GM12878 (cell line): ENCODE measurements around the gene CFAP58. TPM values are rescaled to one million over a fixed set of nuclear protein-coding genes. Genes with fewer than 3 reads are reported as not detected.

Experiments
- ATAC-seq: fragments of 200-7000 bp; cut with Tn5 transposase; 3 replicates; pipeline ENCODE4 v1.9.1; 2020; ENCODE audit warnings: mild to moderate bottlenecking, moderate library complexity
- BruUV-seq: library from RNA; stranded (reverse); fragments of 400-500 nt; replicated peaks from 2 replicates; lab custom pipeline; 2021; lab: Mats Ljungman, UMichigan
- CTCF ChIA-PET: fragments of 300-600 bp; sonication (Branson Sonifier 250); formaldehyde crosslinking; extraction: SDS; loops from one replicate; lab custom pipeline; 2021; ENCODE audit warnings: inconsistent platforms; lab: Yijun Ruan, JAX
- POLR2A ChIA-PET: fragments of 350-600 bp; formaldehyde crosslinking; extraction: SDS; loops from one replicate; lab custom pipeline; 2021; ENCODE audit warnings: inconsistent platforms; lab: Charles Lee
- RAD21 ChIA-PET: fragments of 300-600 bp; sonication (Branson Sonifier 250); formaldehyde crosslinking; loops from one replicate; lab custom pipeline; 2023; ENCODE audit warnings: antibody characterized with exemption; ENCODE audit not compliant: unreplicated experiment; lab: Charles Lee
- SMC1A ChIA-PET: fragments of 300-600 bp; sonication (Branson Sonifier 250); formaldehyde crosslinking; loops from one replicate; lab custom pipeline; 2023; ENCODE audit not compliant: unreplicated experiment, uncharacterized antibody; lab: Charles Lee
- DNase-seq: peaks from one replicate; pipeline ENCODE4 v3.0.0-alpha.2; 2011; ENCODE audit warnings: low read depth, low spot score
- FAIRE-seq: peaks from 3 replicates; lab custom pipeline; 2011; peaks lifted over from hg19 to GRCh38; lab: Jason Lieb, UNC
- H2AFZ ChIP-seq: 2 replicates; pipeline ENCODE4 v1.6.0; 2011; ENCODE audit warnings: low read depth, low read length, control low read depth; ENCODE audit not compliant: control insufficient read depth
- H3K27ac ChIP-seq: 2 replicates; pipeline ENCODE4 v1.5.1; 2011; ENCODE audit warnings: control low read depth; ENCODE audit not compliant: control insufficient read depth, insufficient read depth
- H3K27me3 ChIP-seq, 2 experiments: replicated peaks in 1 of 2; 2 replicates each; pipeline versions ENCODE4 v1.6.0 to v1.6.1; 2011; ENCODE audit warnings: low read length in 1 of 2; ENCODE audit not compliant: control insufficient read depth in 2 of 2, insufficient read depth in 2 of 2
- H3K36me3 ChIP-seq, 2 experiments: 2 replicates each; pipeline ENCODE4 v1.5.1; 2011; ENCODE audit warnings: low read length in 1 of 2; ENCODE audit not compliant: control insufficient read depth in 2 of 2, insufficient read depth in 2 of 2
- H3K4me1 ChIP-seq: 2 replicates; pipeline ENCODE4 v1.6.1; 2011; ENCODE audit warnings: mild to moderate bottlenecking, low read length, moderate library complexity, mixed read lengths; ENCODE audit not compliant: control insufficient read depth, insufficient read depth
- H3K4me2 ChIP-seq: 2 replicates; pipeline ENCODE4 v1.6.0; 2011; ENCODE audit warnings: control low read depth; ENCODE audit not compliant: control insufficient read depth, insufficient read depth
- H3K4me3 ChIP-seq: fragments of 200-600 bp; sonication (generic); 2 replicates; pipeline ENCODE4 v1.5.1; 2016
- H3K79me2 ChIP-seq: 2 replicates; pipeline ENCODE4 v1.6.0; 2011; ENCODE audit warnings: low read length; ENCODE audit not compliant: control insufficient read depth, insufficient read depth
- H3K9ac ChIP-seq: 2 replicates; pipeline ENCODE4 v1.8.0; 2011; ENCODE audit warnings: low read length, control low read depth, mixed read lengths; ENCODE audit not compliant: control insufficient read depth, insufficient read depth
- H3K9me3 ChIP-seq: replicated peaks from 3 replicates; pipeline ENCODE4 v1.5.1; 2011; ENCODE audit warnings: mild to moderate bottlenecking, low read length; ENCODE audit not compliant: control insufficient read depth, insufficient read depth
- H4K20me1 ChIP-seq: 2 replicates; pipeline ENCODE4 v1.6.0; 2011; ENCODE audit not compliant: control insufficient read depth, insufficient read depth
- BCL11A ChIP-seq: IDR thresholded peaks from 2 replicates; pipeline ENCODE4 v1.6.1; 2011; ENCODE audit warnings: low read depth, low read length
- CEBPB ChIP-seq, 2 experiments: fragments of 150-350 bp in 1 of 2; IDR thresholded peaks; 2 replicates each; pipeline ENCODE4 v1.6.1; 2012 to 2014; ENCODE audit warnings: low read depth in 2 of 2, low read length in 2 of 2, borderline replicate concordance in 1 of 2, inconsistent platforms in 1 of 2
- CEBPZ ChIP-seq: fragments of 150-350 bp; IDR thresholded peaks from 2 replicates; pipeline ENCODE4 v1.6.1; 2016; ENCODE audit warnings: low read depth, low read length
- HCFC1 ChIP-seq: fragments of 150-350 bp; IDR thresholded peaks from 2 replicates; pipeline ENCODE4 v1.6.1; 2014; ENCODE audit warnings: low read length
- JUNB ChIP-seq: IDR thresholded peaks from 2 replicates; pipeline ENCODE4 v1.6.1; 2016; ENCODE audit warnings: antibody characterized with exemption, mild to moderate bottlenecking
- MLLT1 ChIP-seq: fragments of 450-650 bp; IDR thresholded peaks from 2 replicates; pipeline ENCODE4 v1.6.1; 2016; ENCODE audit warnings: mild to moderate bottlenecking
- POLR2A ChIP-seq: IDR thresholded peaks from 2 replicates; pipeline ENCODE4 v1.6.1; 2011; ENCODE audit warnings: low read depth, mild to moderate bottlenecking, low read length
- SMAD1 ChIP-seq: fragments of 450-650 bp; IDR thresholded peaks from 2 replicates; pipeline ENCODE4 v1.6.1; 2018; ENCODE audit warnings: mild to moderate bottlenecking, low read depth; ENCODE audit not compliant: partially characterized antibody
- STAT3 ChIP-seq: IDR thresholded peaks from 2 replicates; pipeline ENCODE4 v1.6.1; 2011; ENCODE audit warnings: low read depth, low read length, improper control_type of control experiment
- WGBS: methylation state at CpG from one replicate; pipeline ENCODE4 v1.1.6; 2016; ENCODE audit warnings: low lambda C conversion rate; ENCODE audit not compliant: insufficient replicate concordance, insufficient coverage; ENCODE audit errors: missing lambda C conversion rate; 5-methylcytosine and 5-hydroxymethylcytosine counted together
- in situ Hi-C: fragments of 300-500 bp; cut with MboI; formaldehyde crosslinking; loops from 9 replicates; pipeline ENCODE4 v1.14.3; 2018; ENCODE audit warnings: mixed read lengths
- intact Hi-C: fragments of 100-400 bp; cut with micrococcal nuclease; formaldehyde crosslinking; loops from one replicate; pipeline ENCODE4 v1.14.2; 2022; ENCODE audit not compliant: unreplicated experiment
- polyA plus RNA-seq, 11 experiments: library from polyadenylated mRNA; depleted of rRNA in 4 of 11; unstranded in 6 of 11; stranded (reverse) in 5 of 11; fragments of >200 nt; fragmentation: Nextera tagmentation in 4 of 11; fragmentation: Illumina TruSeq in 1 of 11; extraction: Ambion mirVana in 4 of 11; extraction: Trizol in 1 of 11; gene quantifications; 1 replicate in 1 of 11; 2 replicates in 10 of 11; pipeline versions ENCODE4 v1.2.1 to v1.2.3, GENCODE V29; 2011 to 2016; ENCODE audit warnings: inconsistent platforms in 2 of 11, missing spikeins in 2 of 11, low read depth in 1 of 11
- total RNA-seq, 4 experiments: library from RNA; depleted of rRNA in 3 of 4; stranded (reverse); fragments of >200 nt in 3 of 4; fragmentation: Illumina TruSeq in 1 of 4; extraction: Trizol in 1 of 4; gene quantifications; 2 replicates each; pipeline versions ENCODE4 v1.2.1 to v1.2.3, GENCODE V29; 2013 to 2021
- TF ChIP-seq, protein P1 (sequence below): fragments of 450-650 bp; IDR thresholded peaks from 2 replicates; pipeline ENCODE4 v1.6.1; 2014; ENCODE audit warnings: mild to moderate bottlenecking
- TF ChIP-seq, protein P2 (sequence below): IDR thresholded peaks from 2 replicates; pipeline ENCODE4 v1.6.1; 2012; ENCODE audit warnings: low read depth, low read length, improper control_type of control experiment

The CFAP58 gene
- total and polyA plus RNA-seq, 10 of the 15 experiments (the other 5 are each of a cell fraction or from before 2014, with no cell fraction given) = 0.03 to 0.35 (median 0.21) TPM

DNA sequence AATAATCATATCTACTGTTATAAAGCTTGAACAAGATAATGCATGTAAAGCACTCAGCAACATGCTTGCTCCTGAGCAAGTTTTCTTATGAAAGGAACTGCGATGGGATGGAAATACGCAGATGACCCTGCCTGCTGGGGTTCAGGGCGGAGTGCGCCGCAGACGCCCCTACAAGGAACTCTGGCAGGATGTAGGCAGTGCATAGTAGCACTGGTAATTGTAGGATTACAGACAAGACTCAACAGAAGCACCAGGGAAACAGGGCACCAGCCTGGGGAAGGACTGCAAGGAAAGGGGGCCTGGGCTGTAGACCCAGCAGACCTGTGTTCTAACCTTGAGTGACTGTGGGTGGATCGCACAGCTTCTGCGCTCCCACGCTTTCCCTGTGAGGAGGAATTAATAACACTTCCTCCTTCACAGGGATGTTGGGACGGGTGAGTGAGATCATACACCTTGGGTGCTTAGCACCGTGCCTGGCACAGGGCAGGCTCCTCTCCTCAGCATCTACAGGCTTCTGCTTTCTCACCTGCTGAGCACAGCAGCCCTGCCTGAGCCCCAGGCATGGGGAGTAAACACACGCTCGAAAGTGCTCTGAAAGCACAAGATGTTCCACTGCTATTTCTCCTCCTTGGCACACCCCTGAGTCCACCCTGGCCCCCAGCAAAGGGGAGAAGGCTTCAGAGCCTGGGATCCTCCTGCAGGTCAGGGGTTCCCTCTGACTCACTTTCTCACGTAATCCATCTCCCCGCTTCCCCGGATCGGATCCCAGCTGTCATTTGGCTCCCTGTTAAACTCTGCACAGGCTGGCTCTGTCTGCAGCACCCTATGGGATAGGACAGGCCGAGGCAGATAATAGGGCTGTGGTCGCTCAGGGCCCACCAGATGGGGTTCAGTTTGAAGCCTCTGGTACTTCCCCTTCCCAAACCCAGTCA, 34.6 kb upstream of the CFAP58 start (continued):
- no peak for TF ChIP-seq CEBPZ
- TF ChIP-seq CEBPB (IDR thresholded peaks at IDR 0.05; ENCODE audit: borderline replicate concordance in 1 of 2, low read depth in 2 of 2, low read length in 2 of 2) = no peak
- TF ChIP-seq SMAD1 = no peak
- TF ChIP-seq POLR2A = no peak
- TF ChIP-seq BCL11A = no peak
- TF ChIP-seq HCFC1 = no peak

- CTCF ChIA-PET = interaction anchor here (0.6 to 3.2 kb wide), 8 partner anchors 15 to 68 kb away, joined by 3 to 23 read pairs (median 4); partner anchors contain the start of gene CFAP58
- Histone ChIP-seq H3K9me3 (no peaks in the 10 kb centered on the region), H4K20me1 (0 out of 2 replicates have a peak, but pooled peaks cover 8% of the 10 kb centered on the region), H3K4me3 (no peak overlapping the region), H3K27me3 (no peaks in the 10 kb centered on the region), H3K79me2 (peaks cover 18% of the 10 kb centered on the region), H3K4me2 (no peak overlapping the region), H3K36me3 (peaks cover 4 to 12% of the 10 kb centered on the region in 2 experiments; a peak in 3 of 4 replicates), H3K9ac (no peak overlapping the region), H3K27ac (no peak overlapping the region), H2AFZ (no peak overlapping the region), H3K4me1 (peaks cover 30% of the 10 kb centered on the region)
- DNase-seq = no peak
- no peak for FAIRE-seq
- no TSS peak for BruUV-seq
- in situ Hi-C loops (no loop called here), intact Hi-C loops (no loop called here)
- no peak for ATAC-seq
- RAD21 ChIA-PET = interaction anchor here (0.6 to 1.5 kb wide), 6 partner anchors 8 to 292 kb away, joined by 3 to 15 read pairs (median 4); partner anchors contain the start of gene ITPRIP
- 91% methylated on average over 6 of the region's 6 CpGs for WGBS
- POLR2A ChIA-PET = interaction anchor here (0.7 to 0.9 kb wide), 2 partner anchors 17 to 300 kb away, joined by 3 to 5 read pairs; no protein-coding TSS in a partner anchor
- TF ChIP-seq, protein P1, sequence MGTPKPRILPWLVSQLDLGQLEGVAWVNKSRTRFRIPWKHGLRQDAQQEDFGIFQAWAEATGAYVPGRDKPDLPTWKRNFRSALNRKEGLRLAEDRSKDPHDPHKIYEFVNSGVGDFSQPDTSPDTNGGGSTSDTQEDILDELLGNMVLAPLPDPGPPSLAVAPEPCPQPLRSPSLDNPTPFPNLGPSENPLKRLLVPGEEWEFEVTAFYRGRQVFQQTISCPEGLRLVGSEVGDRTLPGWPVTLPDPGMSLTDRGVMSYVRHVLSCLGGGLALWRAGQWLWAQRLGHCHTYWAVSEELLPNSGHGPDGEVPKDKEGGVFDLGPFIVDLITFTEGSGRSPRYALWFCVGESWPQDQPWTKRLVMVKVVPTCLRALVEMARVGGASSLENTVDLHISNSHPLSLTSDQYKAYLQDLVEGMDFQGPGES = no peak
- TF ChIP-seq, protein P2, sequence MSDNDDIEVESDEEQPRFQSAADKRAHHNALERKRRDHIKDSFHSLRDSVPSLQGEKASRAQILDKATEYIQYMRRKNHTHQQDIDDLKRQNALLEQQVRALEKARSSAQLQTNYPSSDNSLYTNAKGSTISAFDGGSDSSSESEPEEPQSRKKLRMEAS = no peak
- no peak for TF ChIP-seq JUNB
- TF ChIP-seq MLLT1 = no peak
- no peak for TF ChIP-seq STAT3
- SMC1A ChIA-PET = interaction anchor here (0.9 to 3.3 kb wide), 9 partner anchors 9 to 48 kb away, joined by 3 to 13 read pairs (median 4); partner anchors contain the start of gene ITPRIP
Measured at GRCh38 chr10:104321226-104321625, 32.4 kb upstream of the CFAP58 start.
